ENCODE results near the gene TULP3. TPM values are rescaled to one million over a fixed set of nuclear protein-coding genes. Genes with fewer than 3 reads are reported as not detected.

The TULP3 gene
- total and polyA plus RNA-seq, 2 of the 8 experiments (the other 6 are each of a cell fraction or from before 2014, with no cell fraction given): 18.4 to 21.2 TPM

- TF ChIP-seq, protein P1, sequence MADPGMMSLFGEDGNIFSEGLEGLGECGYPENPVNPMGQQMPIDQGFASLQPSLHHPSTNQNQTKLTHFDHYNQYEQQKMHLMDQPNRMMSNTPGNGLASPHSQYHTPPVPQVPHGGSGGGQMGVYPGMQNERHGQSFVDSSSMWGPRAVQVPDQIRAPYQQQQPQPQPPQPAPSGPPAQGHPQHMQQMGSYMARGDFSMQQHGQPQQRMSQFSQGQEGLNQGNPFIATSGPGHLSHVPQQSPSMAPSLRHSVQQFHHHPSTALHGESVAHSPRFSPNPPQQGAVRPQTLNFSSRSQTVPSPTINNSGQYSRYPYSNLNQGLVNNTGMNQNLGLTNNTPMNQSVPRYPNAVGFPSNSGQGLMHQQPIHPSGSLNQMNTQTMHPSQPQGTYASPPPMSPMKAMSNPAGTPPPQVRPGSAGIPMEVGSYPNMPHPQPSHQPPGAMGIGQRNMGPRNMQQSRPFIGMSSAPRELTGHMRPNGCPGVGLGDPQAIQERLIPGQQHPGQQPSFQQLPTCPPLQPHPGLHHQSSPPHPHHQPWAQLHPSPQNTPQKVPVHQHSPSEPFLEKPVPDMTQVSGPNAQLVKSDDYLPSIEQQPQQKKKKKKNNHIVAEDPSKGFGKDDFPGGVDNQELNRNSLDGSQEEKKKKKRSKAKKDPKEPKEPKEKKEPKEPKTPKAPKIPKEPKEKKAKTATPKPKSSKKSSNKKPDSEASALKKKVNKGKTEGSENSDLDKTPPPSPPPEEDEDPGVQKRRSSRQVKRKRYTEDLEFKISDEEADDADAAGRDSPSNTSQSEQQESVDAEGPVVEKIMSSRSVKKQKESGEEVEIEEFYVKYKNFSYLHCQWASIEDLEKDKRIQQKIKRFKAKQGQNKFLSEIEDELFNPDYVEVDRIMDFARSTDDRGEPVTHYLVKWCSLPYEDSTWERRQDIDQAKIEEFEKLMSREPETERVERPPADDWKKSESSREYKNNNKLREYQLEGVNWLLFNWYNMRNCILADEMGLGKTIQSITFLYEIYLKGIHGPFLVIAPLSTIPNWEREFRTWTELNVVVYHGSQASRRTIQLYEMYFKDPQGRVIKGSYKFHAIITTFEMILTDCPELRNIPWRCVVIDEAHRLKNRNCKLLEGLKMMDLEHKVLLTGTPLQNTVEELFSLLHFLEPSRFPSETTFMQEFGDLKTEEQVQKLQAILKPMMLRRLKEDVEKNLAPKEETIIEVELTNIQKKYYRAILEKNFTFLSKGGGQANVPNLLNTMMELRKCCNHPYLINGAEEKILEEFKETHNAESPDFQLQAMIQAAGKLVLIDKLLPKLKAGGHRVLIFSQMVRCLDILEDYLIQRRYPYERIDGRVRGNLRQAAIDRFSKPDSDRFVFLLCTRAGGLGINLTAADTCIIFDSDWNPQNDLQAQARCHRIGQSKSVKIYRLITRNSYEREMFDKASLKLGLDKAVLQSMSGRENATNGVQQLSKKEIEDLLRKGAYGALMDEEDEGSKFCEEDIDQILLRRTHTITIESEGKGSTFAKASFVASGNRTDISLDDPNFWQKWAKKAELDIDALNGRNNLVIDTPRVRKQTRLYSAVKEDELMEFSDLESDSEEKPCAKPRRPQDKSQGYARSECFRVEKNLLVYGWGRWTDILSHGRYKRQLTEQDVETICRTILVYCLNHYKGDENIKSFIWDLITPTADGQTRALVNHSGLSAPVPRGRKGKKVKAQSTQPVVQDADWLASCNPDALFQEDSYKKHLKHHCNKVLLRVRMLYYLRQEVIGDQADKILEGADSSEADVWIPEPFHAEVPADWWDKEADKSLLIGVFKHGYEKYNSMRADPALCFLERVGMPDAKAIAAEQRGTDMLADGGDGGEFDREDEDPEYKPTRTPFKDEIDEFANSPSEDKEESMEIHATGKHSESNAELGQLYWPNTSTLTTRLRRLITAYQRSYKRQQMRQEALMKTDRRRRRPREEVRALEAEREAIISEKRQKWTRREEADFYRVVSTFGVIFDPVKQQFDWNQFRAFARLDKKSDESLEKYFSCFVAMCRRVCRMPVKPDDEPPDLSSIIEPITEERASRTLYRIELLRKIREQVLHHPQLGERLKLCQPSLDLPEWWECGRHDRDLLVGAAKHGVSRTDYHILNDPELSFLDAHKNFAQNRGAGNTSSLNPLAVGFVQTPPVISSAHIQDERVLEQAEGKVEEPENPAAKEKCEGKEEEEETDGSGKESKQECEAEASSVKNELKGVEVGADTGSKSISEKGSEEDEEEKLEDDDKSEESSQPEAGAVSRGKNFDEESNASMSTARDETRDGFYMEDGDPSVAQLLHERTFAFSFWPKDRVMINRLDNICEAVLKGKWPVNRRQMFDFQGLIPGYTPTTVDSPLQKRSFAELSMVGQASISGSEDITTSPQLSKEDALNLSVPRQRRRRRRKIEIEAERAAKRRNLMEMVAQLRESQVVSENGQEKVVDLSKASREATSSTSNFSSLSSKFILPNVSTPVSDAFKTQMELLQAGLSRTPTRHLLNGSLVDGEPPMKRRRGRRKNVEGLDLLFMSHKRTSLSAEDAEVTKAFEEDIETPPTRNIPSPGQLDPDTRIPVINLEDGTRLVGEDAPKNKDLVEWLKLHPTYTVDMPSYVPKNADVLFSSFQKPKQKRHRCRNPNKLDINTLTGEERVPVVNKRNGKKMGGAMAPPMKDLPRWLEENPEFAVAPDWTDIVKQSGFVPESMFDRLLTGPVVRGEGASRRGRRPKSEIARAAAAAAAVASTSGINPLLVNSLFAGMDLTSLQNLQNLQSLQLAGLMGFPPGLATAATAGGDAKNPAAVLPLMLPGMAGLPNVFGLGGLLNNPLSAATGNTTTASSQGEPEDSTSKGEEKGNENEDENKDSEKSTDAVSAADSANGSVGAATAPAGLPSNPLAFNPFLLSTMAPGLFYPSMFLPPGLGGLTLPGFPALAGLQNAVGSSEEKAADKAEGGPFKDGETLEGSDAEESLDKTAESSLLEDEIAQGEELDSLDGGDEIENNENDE (IDR thresholded peaks at IDR 0.05; ENCODE audit: insufficient replicate concordance, low read length): no peak
- no peak for TF ChIP-seq NANOG (IDR thresholded peaks at IDR 0.05; ENCODE audit: insufficient read depth, low read depth, low read length, poor library complexity, severe bottlenecking)
- TF ChIP-seq HDAC6 (IDR thresholded peaks at IDR 0.05; ENCODE audit: low read depth, low read length): no peak
- TF ChIP-seq, protein P2, sequence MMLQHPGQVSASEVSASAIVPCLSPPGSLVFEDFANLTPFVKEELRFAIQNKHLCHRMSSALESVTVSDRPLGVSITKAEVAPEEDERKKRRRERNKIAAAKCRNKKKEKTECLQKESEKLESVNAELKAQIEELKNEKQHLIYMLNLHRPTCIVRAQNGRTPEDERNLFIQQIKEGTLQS (IDR thresholded peaks at IDR 0.05; ENCODE audit: insufficient read depth, low read depth, low read length): no peak
- TF ChIP-seq ZNF274 (IDR thresholded peaks at IDR 0.05; ENCODE audit: borderline replicate concordance, extremely low read depth, low read length): no peak
- peak; percentile 28 for TF ChIP-seq KDM4A (IDR thresholded peaks at IDR 0.05; ENCODE audit: low read depth, low read length, severe bottlenecking)
- TF ChIP-seq JUN (IDR thresholded peaks at IDR 0.05; ENCODE audit: low read depth, low read length): no peak
- TF ChIP-seq EZH2 (IDR thresholded peaks at IDR 0.05; ENCODE audit: low read depth, low read length, severe bottlenecking): no peak
- no peak for TF ChIP-seq SP2 (IDR thresholded peaks at IDR 0.05; ENCODE audit: low read length)
- no peak for TF ChIP-seq SP1 (IDR thresholded peaks at IDR 0.05; ENCODE audit: low read depth, low read length)
Observed at GRCh38 chr12:2958432-2959191, 67.9 kb downstream of the TULP3 start (continued).
